GM12878 (cell line): Measurements from ENCODE around the gene MYH6.

Source experiments
- ATF7 ChIP-seq: fragments of 450-650 bp; IDR thresholded peaks from 2 replicates; pipeline ENCODE4 v1.6.1; 2016; ENCODE audit warnings: low read depth, mild to moderate bottlenecking
- CREB1 ChIP-seq: IDR thresholded peaks from 2 replicates; pipeline ENCODE4 v1.6.1; 2012; ENCODE audit warnings: low read depth, mild to moderate bottlenecking, inconsistent platforms
- CREM ChIP-seq: IDR thresholded peaks from 2 replicates; pipeline ENCODE4 v1.6.1; 2014; ENCODE audit warnings: antibody characterized with exemption, low read depth
- EED ChIP-seq: sonication (generic); IDR thresholded peaks from 2 replicates; pipeline ENCODE4 v1.6.1; 2016; ENCODE audit warnings: antibody characterized with exemption, low read depth
- EGR1 ChIP-seq, 2 experiments: IDR thresholded peaks; 1 replicate in 1 of 2; 2 replicates in 1 of 2; pipeline ENCODE4 v1.6.1; 2011 to 2012; ENCODE audit warnings: low read depth in 2 of 2, low read length in 2 of 2, borderline replicate concordance in 1 of 2, mild to moderate bottlenecking in 1 of 2, moderate library complexity in 1 of 2
- JUNB ChIP-seq: IDR thresholded peaks from 2 replicates; pipeline ENCODE4 v1.6.1; 2016; ENCODE audit warnings: antibody characterized with exemption, mild to moderate bottlenecking
- POLR2A ChIP-seq: IDR thresholded peaks from 2 replicates; pipeline ENCODE4 v1.6.1; 2011; ENCODE audit warnings: low read depth, mild to moderate bottlenecking, low read length
- SUZ12 ChIP-seq: fragments of 200-600 bp; sonication (generic); IDR thresholded peaks from one replicate; pipeline ENCODE4 v1.6.1; 2018; ENCODE audit warnings: antibody characterized with exemption, mild to moderate bottlenecking; ENCODE audit not compliant: unreplicated experiment
- YY1 ChIP-seq: IDR thresholded peaks from 2 replicates; pipeline ENCODE4 v1.6.1; 2011; ENCODE audit warnings: low read depth, mild to moderate bottlenecking, low read length
- TF ChIP-seq, protein P1 (sequence below): fragments of 450-650 bp; IDR thresholded peaks from 2 replicates; pipeline ENCODE4 v1.6.1; 2017; ENCODE audit warnings: mild to moderate bottlenecking, low read depth, inconsistent platforms; ENCODE audit not compliant: poor library complexity, severe bottlenecking
- TF ChIP-seq, protein P2 (sequence below), 3 experiments: IDR thresholded peaks in 2 of 3; conservative IDR thresholded peaks in 1 of 3; 2 replicates each; pipeline ENCODE4 v1.5.1; 2011; ENCODE audit warnings: low read depth in 3 of 3, low read length in 3 of 3, mild to moderate bottlenecking in 3 of 3, control low read depth in 2 of 3, moderate library complexity in 2 of 3, inconsistent platforms in 1 of 3, mixed read lengths in 1 of 3; ENCODE audit not compliant: control insufficient read depth in 2 of 3, insufficient read depth in 1 of 3; ENCODE audit errors: extremely low read depth in 1 of 3

DNA sequence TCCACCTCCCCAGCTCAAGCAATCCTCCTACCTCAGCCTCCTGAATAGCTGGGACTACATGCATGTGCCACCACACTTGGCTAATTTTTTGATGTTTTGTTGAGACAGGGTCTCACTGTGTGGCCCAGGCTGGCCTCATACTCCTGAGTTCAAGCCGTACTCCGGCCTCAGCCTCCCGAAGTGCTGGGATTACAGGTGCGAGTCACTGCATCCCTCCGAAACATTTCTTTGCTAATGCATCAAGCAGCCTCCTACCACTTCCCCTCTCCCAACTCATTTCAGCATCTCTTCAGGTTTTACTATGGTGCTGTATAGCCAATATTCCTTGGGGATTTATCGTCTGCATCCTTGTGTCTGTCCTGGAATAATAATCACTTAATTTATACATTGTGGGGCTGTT, 53.1 kb downstream of the MYH6 start:
- TF ChIP-seq, protein P1, sequence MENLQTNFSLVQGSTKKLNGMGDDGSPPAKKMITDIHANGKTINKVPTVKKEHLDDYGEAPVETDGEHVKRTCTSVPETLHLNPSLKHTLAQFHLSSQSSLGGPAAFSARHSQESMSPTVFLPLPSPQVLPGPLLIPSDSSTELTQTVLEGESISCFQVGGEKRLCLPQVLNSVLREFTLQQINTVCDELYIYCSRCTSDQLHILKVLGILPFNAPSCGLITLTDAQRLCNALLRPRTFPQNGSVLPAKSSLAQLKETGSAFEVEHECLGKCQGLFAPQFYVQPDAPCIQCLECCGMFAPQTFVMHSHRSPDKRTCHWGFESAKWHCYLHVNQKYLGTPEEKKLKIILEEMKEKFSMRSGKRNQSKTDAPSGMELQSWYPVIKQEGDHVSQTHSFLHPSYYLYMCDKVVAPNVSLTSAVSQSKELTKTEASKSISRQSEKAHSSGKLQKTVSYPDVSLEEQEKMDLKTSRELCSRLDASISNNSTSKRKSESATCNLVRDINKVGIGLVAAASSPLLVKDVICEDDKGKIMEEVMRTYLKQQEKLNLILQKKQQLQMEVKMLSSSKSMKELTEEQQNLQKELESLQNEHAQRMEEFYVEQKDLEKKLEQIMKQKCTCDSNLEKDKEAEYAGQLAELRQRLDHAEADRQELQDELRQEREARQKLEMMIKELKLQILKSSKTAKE, result no peak
- TF ChIP-seq CREB1 (no peak), CREM (no peak), ATF7 (no peak), EED (no peak), SUZ12 (no peak), YY1 (no peak), EGR1 (IDR thresholded peaks at IDR 0.05; ENCODE audit: borderline replicate concordance in 1 of 2, low read depth in 2 of 2, low read length in 2 of 2) (no peak), JUNB (no peak), POLR2A (no peak)
- TF ChIP-seq, protein P2, sequence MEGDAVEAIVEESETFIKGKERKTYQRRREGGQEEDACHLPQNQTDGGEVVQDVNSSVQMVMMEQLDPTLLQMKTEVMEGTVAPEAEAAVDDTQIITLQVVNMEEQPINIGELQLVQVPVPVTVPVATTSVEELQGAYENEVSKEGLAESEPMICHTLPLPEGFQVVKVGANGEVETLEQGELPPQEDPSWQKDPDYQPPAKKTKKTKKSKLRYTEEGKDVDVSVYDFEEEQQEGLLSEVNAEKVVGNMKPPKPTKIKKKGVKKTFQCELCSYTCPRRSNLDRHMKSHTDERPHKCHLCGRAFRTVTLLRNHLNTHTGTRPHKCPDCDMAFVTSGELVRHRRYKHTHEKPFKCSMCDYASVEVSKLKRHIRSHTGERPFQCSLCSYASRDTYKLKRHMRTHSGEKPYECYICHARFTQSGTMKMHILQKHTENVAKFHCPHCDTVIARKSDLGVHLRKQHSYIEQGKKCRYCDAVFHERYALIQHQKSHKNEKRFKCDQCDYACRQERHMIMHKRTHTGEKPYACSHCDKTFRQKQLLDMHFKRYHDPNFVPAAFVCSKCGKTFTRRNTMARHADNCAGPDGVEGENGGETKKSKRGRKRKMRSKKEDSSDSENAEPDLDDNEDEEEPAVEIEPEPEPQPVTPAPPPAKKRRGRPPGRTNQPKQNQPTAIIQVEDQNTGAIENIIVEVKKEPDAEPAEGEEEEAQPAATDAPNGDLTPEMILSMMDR (IDR thresholded peaks at IDR 0.05 in 2 of 3, conservative IDR thresholded peaks at IDR 0.05 in 1 of 3; ENCODE audit: control insufficient read depth in 2 of 3, extremely low read depth in 1 of 3, insufficient read depth in 1 of 3, low read depth in 3 of 3, low read length in 3 of 3), result no peak
